H9 (cell line): Measurements from ENCODE around the gene P4HA3. TPM values are rescaled to one million over a fixed set of nuclear protein-coding genes. Genes with fewer than 3 reads are reported as not detected.

Source experiments
- DNase-seq: peaks from one replicate; pipeline ENCODE4 v3.0.0-alpha.2; 2017
- H2AFZ ChIP-seq: one replicate; pipeline ENCODE4 v1.6.1; 2013; ENCODE audit warnings: mild to moderate bottlenecking, low read length, control low read depth, moderate library complexity
- H2AK5ac ChIP-seq: 2 replicates; pipeline ENCODE4 v1.6.1; 2013; ENCODE audit warnings: low read length, control low read depth, mixed read lengths; ENCODE audit not compliant: insufficient read length
- H2BK120ac ChIP-seq: one replicate; pipeline ENCODE4 v1.6.1; 2013; ENCODE audit warnings: low read depth, mild to moderate bottlenecking, low read length, control low read depth, inconsistent platforms; ENCODE audit not compliant: poor library complexity, severe bottlenecking
- H2BK12ac ChIP-seq: 2 replicates; pipeline ENCODE4 v1.6.1; 2013; ENCODE audit warnings: low read length, control low read depth, mixed read lengths, low read depth; ENCODE audit not compliant: insufficient read length
- H2BK15ac ChIP-seq: 2 replicates; pipeline ENCODE4 v1.6.1; 2013; ENCODE audit warnings: low read depth, low read length, control low read depth
- H2BK20ac ChIP-seq: one replicate; pipeline ENCODE4 v1.6.1; 2013; ENCODE audit warnings: low read depth, mild to moderate bottlenecking, low read length, control low read depth, inconsistent platforms; ENCODE audit not compliant: poor library complexity, severe bottlenecking
- H2BK5ac ChIP-seq: 2 replicates; pipeline ENCODE4 v1.6.1; 2013; ENCODE audit warnings: low read length, control low read depth, mixed read lengths; ENCODE audit not compliant: insufficient read length
- H3K14ac ChIP-seq: 2 replicates; pipeline ENCODE4 v1.6.1; 2013; ENCODE audit warnings: low read length, control low read depth; ENCODE audit not compliant: insufficient read depth
- H3K18ac ChIP-seq: 2 replicates; pipeline ENCODE4 v1.6.1; 2013; ENCODE audit warnings: low read depth, mild to moderate bottlenecking, mixed read lengths, low read length, control low read depth; ENCODE audit not compliant: insufficient read length
- H3K23ac ChIP-seq: 2 replicates; pipeline ENCODE4 v1.6.1; 2013; ENCODE audit warnings: low read length, control low read depth, mixed read lengths, low read depth; ENCODE audit not compliant: insufficient read length
- H3K23me2 ChIP-seq: 2 replicates; pipeline ENCODE4 v1.6.1; 2013; ENCODE audit warnings: low read depth, mild to moderate bottlenecking, mixed read lengths, low read length, control low read depth; ENCODE audit not compliant: insufficient read length, poor library complexity, severe bottlenecking
- H3K27ac ChIP-seq: 2 replicates; pipeline ENCODE4 v1.5.1; 2013; ENCODE audit warnings: low read length, control low read depth, mixed read lengths, low read depth; ENCODE audit not compliant: insufficient read length
- H3K27me3 ChIP-seq: 2 replicates; pipeline ENCODE4 v1.6.1; 2013; ENCODE audit warnings: low read length, control low read depth, inconsistent platforms; ENCODE audit not compliant: insufficient read depth
- H3K4ac ChIP-seq: 2 replicates; pipeline ENCODE4 v1.6.1; 2013; ENCODE audit warnings: low read depth, mild to moderate bottlenecking, control low read depth, inconsistent platforms, low read length, moderate library complexity
- H3K4me1 ChIP-seq: 2 replicates; pipeline ENCODE4 v1.6.1; 2013; ENCODE audit warnings: low read length, control low read depth, inconsistent platforms; ENCODE audit not compliant: insufficient read depth
- H3K4me2 ChIP-seq: 2 replicates; pipeline ENCODE4 v1.6.1; 2013; ENCODE audit warnings: low read length, control low read depth, mixed read lengths; ENCODE audit not compliant: insufficient read length, insufficient read depth
- H3K56ac ChIP-seq: 2 replicates; pipeline ENCODE4 v1.6.1; 2013; ENCODE audit warnings: low read depth, mild to moderate bottlenecking, mixed read lengths, low read length, control low read depth; ENCODE audit not compliant: insufficient read length
- H3K79me1 ChIP-seq: 2 replicates; pipeline ENCODE4 v1.6.1; 2013; ENCODE audit warnings: low read depth, mild to moderate bottlenecking, moderate library complexity, low read length, control low read depth, inconsistent platforms; ENCODE audit not compliant: insufficient read depth, poor library complexity, severe bottlenecking
- H3K79me2 ChIP-seq: 2 replicates; pipeline ENCODE4 v1.6.1; 2013; ENCODE audit warnings: low read length, control low read depth, inconsistent platforms; ENCODE audit not compliant: insufficient read depth
- H3K9ac ChIP-seq: 2 replicates; pipeline ENCODE4 v1.6.1; 2013; ENCODE audit warnings: low read length, control low read depth, mixed read lengths; ENCODE audit not compliant: insufficient read length; ENCODE audit errors: extremely low read depth
- H3K9me3 ChIP-seq: one replicate; pipeline ENCODE4 v1.6.1; 2013; ENCODE audit warnings: low read depth, low read length, inconsistent platforms; ENCODE audit not compliant: control insufficient read depth
- H3T11ph ChIP-seq: one replicate; pipeline ENCODE4 v1.6.1; 2013; ENCODE audit warnings: mild to moderate bottlenecking, low read length, control low read depth, inconsistent platforms
- H4K20me1 ChIP-seq: one replicate; pipeline ENCODE4 v1.6.1; 2013; ENCODE audit not compliant: control insufficient read depth, insufficient read length, insufficient read depth
- H4K5ac ChIP-seq: 2 replicates; pipeline ENCODE4 v1.6.1; 2013; ENCODE audit warnings: low read depth, mild to moderate bottlenecking, mixed read lengths, low read length, control low read depth; ENCODE audit not compliant: insufficient read length
- H4K8ac ChIP-seq: replicated peaks from 2 replicates; pipeline ENCODE4 v1.6.1; 2013; ENCODE audit warnings: low read length, control low read depth, mixed read lengths, low read depth; ENCODE audit not compliant: insufficient read length
- H4K91ac ChIP-seq: 2 replicates; pipeline ENCODE4 v1.6.1; 2013; ENCODE audit warnings: low read depth, mild to moderate bottlenecking, moderate library complexity, mixed read lengths, low read length, control low read depth; ENCODE audit not compliant: insufficient read length
- H3K27ac Mint-ChIP-seq, 3 experiments: 2 replicates in 2 of 3; 3 replicates in 1 of 3; pipeline ENCODE4 v1.8.0; 2020 to 2021; ENCODE audit warnings: mixed read lengths in 3 of 3, mild to moderate bottlenecking in 1 of 3, moderate library complexity in 1 of 3
- H3K27me3 Mint-ChIP-seq: 2 replicates; pipeline ENCODE4 v1.8.0; 2021; ENCODE audit warnings: low read depth, mild to moderate bottlenecking, moderate library complexity, mixed read lengths
- H3K36me3 Mint-ChIP-seq, 3 experiments: 2 replicates in 2 of 3; 3 replicates in 1 of 3; pipeline ENCODE4 v1.8.0; 2020 to 2021; ENCODE audit warnings: low read depth in 3 of 3, mixed read lengths in 3 of 3; ENCODE audit not compliant: insufficient read depth in 1 of 3
- H3K4me1 Mint-ChIP-seq, 2 experiments: 2 replicates each; pipeline ENCODE4 v1.8.0; 2020; ENCODE audit warnings: mixed read lengths in 2 of 2
- H3K4me3 Mint-ChIP-seq, 2 experiments: 2 replicates in 1 of 2; 3 replicates in 1 of 2; pipeline ENCODE4 v1.8.0; 2020 to 2021; ENCODE audit warnings: mild to moderate bottlenecking in 2 of 2, mixed read lengths in 2 of 2, moderate library complexity in 1 of 2
- H3K9me3 Mint-ChIP-seq, 2 experiments: 2 replicates in 1 of 2; 3 replicates in 1 of 2; pipeline ENCODE4 v1.8.0; 2020; ENCODE audit warnings: mild to moderate bottlenecking in 2 of 2, mixed read lengths in 2 of 2, moderate library complexity in 1 of 2
- CTCF ChIP-seq: fragments of 200-600 bp; sonication (generic); conservative IDR thresholded peaks from 3 replicates; pipeline ENCODE4 v1.8.0; 2021; ENCODE audit warnings: antibody characterized with exemption, mild to moderate bottlenecking
- WGBS: extraction: QIAGEN DNeasy Blood & Tissue Kit; methylation state at CpG from one replicate; pipeline ENCODE4 v1.1.7; 2013; ENCODE audit warnings: missing lambda C conversion rate, low lambda C conversion rate, mixed read lengths; ENCODE audit not compliant: insufficient read length; ENCODE audit errors: extremely low coverage; 5-methylcytosine and 5-hydroxymethylcytosine counted together
- total RNA-seq: library from RNA; stranded (reverse); gene quantifications from 2 replicates; pipeline ENCODE4 v1.2.1, GENCODE V29; 2021

Gene P4HA3
- total RNA-seq, 1 experiment from 2014 or later: not detected

- Histone ChIP-seq H3K23ac (no peak overlapping the region), H3K4ac (no peak overlapping the region), H3K79me2 (no peaks in the 10 kb centered on the region), H3K18ac (no peak overlapping the region), H2BK5ac (no peak overlapping the region), H3K23me2 (peaks cover 6% of the 10 kb centered on the region), H3K27ac (no peak overlapping the region), H3K4me2 (peak overlapping the region; percentile 54), H3K9me3 (no peaks in the 10 kb centered on the region), H4K91ac (no peak overlapping the region), H3K27me3 (peaks cover 6% of the 10 kb centered on the region; the same call in 1 of the 2 replicates), H3K79me1 (no peaks in the 10 kb centered on the region), H4K20me1 (no peaks in the 10 kb centered on the region), H2BK120ac (no peak overlapping the region), H2BK20ac (no peak overlapping the region), H3K56ac (no peak overlapping the region), H3T11ph (no peak overlapping the region), H2AK5ac (no peak overlapping the region), H4K5ac (no peak overlapping the region), H2AFZ (no peak overlapping the region), H3K9ac (no peak overlapping the region), H3K14ac (no peak overlapping the region; the same call in 1 of the 2 replicates), H4K8ac (no peak overlapping the region), H2BK12ac (no peak overlapping the region), H2BK15ac (no peak overlapping the region), H3K4me1 (peaks cover 3% of the 10 kb centered on the region; the same call in 1 of the 2 replicates)
- Mint-ChIP-seq H3K27ac (no peak overlapping the region), H3K4me3 (peak overlapping the region; percentile 51 to 78), H3K9me3 (peaks cover 0 to 3% of the 10 kb centered on the region in 2 experiments; a peak in 2 of 5 replicates), H3K27me3 (peaks cover 75% of the 10 kb centered on the region), H3K36me3 (no peaks in the 10 kb centered on the region), H3K4me1 (peaks cover 7% of the 10 kb centered on the region in 2 experiments)
- WGBS: no CpG with 5 or more reads among the region's 11 CpGs
- DNase-seq: no peak
- no peak for TF ChIP-seq CTCF
Measured at GRCh38 chr11:74310857-74311256, 583 bp downstream of the P4HA3 start.
